Kidney glomerular epithelial cell (primary cell): ENCODE results near the gene PDE3B.
"Not testable (repeated sequence)": the region's sequence is repeated elsewhere in the genome, so short reads cannot be mapped to it uniquely, and the experiment has no call there.

Source experiments
- DNase-seq: peaks from one replicate; lab custom pipeline; 2025; lab: John Stamatoyannopoulos, UW

The PDE3B gene

DNA sequence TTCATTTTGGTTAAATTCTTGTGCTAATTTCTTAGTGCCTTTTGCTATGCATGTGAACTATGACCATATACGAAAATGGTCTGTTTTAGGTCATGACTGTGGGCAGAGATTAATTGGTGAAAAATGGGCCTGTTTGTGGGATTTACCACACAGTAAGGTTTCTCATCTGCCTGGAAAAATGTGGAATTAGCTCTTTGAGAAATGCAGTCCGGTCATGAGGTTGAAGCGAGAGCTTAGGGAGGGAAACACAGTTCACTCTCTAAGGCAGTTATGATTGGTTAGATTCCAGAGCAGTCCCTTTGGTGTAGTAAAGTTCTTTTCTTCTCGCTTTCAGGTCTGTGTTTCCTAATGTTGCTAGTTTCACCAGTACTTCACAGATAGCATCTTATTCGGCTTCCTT, 1.2 kb upstream of the PDE3B start:
- DNase-seq, result no peak

DNA sequence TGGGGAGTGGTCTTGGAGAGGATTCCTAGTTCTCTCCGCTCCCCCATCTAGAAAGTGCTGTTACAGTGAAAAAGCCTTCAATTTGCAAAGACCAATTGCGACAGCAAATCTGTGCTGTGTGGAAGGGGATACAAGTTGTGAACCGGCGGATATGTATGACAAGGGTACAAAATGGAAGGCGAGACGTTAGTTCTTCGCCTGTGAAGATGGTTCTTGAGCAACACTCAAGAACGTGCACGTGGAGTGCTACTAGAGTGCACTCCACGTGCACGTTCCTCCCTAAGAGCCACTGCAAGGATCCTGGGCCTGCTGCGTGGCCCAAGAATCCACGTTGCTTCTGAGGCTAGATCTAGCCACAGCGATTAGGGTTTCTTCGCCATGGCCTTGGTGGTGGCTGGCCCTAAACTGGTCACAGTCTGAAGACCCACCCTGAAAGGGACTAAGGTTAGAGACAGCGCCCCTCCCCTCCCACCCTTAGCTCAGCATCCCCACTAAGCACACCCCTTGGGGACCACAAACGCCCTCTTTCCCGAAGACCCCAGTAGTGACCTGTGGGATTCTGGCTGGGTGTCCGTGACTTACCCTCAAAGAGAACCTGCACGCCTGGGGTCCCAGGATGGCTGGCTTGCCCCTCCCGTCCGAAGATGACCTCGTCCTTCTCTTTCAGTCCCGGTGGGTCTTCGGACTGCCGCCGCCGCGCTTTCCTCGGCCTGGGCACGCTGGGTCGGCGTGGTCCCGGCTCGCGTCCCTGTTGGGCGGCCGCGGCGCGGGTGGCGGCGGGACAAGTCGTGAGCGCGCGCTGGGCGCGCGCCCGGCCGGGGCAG, 519 bp upstream of the PDE3B start:
- no peak for DNase-seq

- DNase-seq, result peak; percentile 33
Measured at GRCh38 chr11:14644226-14645014, 816 bp downstream of the PDE3B start.

GRCh38 chr11:14645015-14645912, 1.7 kb downstream of the PDE3B start:
- no peak for DNase-seq

- DNase-seq, result no peak
Measured at GRCh38 chr11:14645985-14646900, 2.6 kb downstream of the PDE3B start.

DNA sequence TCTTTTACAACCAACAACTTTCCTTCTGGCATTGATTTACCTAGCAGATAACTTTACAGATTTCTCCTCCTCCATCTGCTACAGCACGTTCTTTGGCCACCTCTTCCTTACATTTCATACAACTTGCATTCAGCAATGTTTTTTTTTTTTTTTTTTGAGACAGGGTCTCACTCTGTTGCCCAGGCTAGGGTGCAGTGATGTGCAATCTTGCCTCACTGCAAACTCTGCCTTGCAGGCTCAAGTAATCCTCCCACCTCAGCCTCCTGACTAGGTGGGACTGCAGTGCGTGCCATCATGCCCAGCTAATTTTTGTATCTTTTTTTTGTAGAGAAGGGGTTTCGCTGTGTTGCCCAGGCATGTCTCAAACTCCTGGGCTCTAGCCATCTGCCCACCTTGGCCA, 6.5 kb downstream of the PDE3B start:
- DNase-seq, result no peak

DNA sequence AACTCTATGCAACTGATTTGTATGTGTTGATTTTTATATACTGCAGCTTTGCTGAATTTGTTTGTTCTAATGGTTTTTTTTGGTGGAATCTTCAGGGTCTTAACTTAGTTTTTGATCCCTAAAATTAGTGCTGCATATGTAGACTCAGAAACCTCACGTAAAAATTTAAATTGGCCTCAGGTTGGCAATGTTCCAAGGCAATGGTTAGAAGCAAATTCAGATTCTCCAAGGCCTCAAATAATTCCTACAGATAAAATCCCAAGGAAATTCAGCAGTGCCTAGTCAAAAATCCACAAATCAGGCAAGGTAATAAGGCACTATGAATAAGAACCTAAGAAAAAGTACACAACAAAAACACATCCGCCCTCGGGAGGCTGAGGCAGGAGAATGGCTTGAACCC, 9.5 kb downstream of the PDE3B start:
- no peak for DNase-seq

DNA sequence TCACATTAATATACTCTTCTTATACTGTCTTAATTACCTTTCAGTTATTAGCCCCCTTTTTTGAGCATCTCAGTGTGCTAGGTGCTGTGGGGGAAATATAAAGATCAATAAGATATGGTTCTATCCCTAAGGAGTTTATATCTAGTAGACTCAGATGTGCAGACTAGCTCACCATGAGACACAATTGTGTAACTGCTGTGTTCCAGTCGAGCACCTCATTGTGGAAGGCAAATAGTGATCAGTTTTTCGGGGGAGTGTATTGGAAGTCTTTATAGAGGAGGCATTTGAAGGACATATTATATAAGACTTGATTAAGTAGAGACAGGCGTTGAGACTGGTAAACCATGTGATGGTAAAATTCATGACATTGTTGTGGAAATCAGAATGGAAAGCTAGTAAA, 11.8 kb downstream of the PDE3B start:
- DNase-seq, result no peak

- DNase-seq, result peak; percentile 27
Measured at GRCh38 chr11:14656536-14657457, 13.2 kb downstream of the PDE3B start.

DNA sequence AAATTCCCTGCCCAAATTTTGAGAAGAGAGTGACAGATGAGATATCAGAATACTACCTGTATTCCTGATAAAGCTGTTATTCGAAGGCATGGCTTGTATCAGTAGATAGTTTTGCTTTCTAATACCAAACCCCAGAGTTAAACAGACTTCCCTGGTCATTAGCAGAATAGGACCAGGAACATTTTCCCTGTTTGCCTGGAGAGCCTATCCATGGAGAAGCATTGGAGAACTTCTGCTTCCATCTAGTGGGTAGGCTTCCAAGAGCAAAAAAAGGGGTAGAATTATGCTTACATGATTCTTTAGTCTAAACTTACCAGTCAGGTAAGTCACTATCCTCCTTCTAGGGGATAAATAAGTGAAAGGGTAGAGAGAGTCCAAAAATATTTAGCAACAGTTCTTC, 14.2 kb downstream of the PDE3B start:
- DNase-seq, result no peak

GRCh38 chr11:14664926-14665325, 21.3 kb downstream of the PDE3B start:
- not testable (repeated sequence) for DNase-seq

DNA sequence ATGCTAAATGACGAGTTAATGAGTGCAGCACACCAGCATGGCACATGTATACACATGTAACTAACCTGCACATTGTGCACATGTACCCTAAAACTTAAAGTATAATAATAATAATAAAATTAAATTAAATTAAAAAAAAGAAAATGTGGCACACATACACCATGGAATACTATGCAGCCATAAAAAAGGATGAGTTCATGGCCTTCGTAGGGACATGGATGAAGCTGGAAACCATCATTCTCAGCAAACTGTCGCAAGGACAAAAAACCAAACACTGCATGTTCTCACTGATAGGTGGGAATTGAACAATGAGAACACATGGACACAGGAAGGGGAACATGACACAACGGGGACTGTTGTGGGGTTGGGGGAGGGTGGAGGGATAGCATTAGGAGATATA, 23.7 kb downstream of the PDE3B start:
- DNase-seq, result not testable (repeated sequence)

GRCh38 chr11:14668731-14669301, 25.2 kb downstream of the PDE3B start:
- no peak for DNase-seq

- no peak for DNase-seq
Measured at GRCh38 chr11:14669499-14669898, 25.9 kb downstream of the PDE3B start.

DNA sequence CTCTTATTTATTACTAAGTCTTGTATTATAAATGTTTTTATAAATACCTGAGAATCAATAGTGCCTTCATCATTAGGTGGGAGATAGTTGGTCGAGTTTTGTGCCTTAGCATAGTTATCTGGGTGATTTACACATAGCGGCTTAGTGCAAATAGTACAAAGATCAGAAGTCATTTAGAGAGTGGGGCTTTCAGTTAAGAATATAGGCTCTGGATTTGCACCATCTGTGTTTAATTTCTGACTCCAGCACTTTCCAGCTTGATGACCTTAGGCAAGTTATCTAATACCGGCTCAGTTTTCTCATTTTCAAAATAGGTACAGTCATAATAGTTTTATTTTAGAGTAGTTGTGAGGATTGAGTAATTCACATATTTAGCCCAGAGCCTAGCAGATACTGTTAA, 26.4 kb downstream of the PDE3B start:
- no peak for DNase-seq

- DNase-seq, result no peak
Measured at GRCh38 chr11:14672635-14673034, 29.0 kb downstream of the PDE3B start.

DNA sequence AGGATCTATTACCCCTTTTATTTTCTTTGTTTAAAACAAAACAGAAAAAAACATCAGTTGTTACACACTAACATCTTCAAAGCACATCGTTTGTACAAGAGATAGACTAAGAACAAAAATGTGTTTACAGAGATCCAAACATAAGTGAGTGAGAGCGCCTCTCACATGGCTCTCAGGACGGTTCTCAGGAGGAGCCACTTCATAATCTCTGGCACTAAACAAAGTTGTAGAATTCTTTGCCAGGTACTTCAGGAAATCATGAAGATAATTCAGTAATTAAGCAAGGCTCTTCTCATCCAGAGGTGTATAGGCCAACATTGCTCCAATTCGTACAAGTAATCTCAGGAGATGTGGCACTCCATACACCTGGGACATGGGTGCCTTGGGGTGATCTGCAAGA, 29.8 kb downstream of the PDE3B start:
- no peak for DNase-seq

DNA sequence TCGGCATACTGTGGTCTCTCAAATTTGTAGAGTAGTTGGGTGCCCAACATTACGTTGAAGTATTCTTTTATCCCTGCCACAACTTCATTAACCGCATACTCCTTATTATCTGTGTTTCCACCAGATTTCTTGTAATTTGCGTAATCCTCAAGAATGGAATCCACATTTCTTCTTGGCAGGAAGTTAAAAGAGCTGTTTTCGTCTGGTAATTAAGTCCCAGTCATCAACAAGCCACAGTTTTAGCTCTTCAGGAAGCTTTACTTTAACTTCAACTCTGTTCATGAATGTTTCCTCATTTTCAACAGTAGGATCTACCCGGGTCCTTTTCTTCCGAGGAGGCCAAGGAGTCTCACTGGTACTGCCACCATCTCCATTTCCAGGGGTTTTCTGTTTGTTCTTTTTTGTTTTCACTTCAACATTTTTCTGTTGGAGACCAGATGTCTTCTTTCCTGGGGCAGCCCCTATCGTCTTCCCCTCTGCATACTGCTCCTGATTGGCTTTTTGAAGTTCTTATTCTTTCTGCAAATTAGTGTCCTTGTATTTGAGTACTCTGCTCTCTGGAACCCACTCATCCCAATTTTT, 30.3 kb downstream of the PDE3B start:
- DNase-seq, result no peak

GRCh38 chr11:14676068-14676467, 32.5 kb downstream of the PDE3B start:
- DNase-seq, result no peak
